GM21367 (cell line): ENCODE data around the gene PDE4D.

ENCODE experiments used
- ATAC-seq: cut with Tn5 transposase; IDR thresholded peaks from one replicate; pipeline ENCODE4 v1.9.1; 2021; ENCODE audit not compliant: unreplicated experiment

The PDE4D gene

GRCh38 chr5:59346514-59346913 is 547.0 kb downstream of the PDE4D start:
- no peak for ATAC-seq

DNA sequence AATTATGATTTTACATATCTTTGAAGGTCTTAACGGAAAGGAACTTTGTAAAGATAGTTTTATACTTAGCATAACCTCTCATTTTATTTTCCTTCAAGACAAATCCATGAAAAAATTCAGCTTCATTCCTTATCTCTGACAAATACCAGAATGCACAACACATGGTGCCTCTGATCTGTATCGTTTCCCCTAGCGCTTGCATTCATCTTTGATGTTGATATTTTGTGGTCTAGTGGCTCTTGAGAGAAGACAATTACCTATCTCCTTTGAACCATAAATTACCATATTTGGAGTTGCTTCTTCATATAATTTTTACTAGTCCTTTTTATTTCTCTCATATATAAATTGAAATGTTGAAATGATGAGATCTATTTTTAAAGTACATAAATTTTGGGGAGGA is 551.3 kb downstream of the PDE4D start:
- no peak for ATAC-seq

DNA sequence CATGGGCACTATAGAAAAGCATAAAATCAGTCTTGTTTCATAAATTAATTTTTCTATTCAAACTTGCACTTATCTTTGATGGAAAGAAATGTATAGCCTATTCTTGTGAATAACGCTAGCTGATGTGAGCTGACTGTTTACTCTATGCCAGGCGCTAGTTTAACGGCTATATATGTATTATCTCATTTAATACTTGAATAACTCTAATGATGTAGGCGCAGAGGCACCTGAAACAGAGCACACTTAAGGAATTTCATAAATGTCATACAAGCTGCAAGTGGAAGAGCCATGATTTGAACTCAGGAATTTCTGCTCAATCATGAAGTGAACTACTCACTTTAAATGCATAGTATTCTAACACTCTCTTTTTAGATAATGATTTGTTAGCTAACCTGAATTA is 551.8 kb downstream of the PDE4D start:
- ATAC-seq, result no peak

DNA sequence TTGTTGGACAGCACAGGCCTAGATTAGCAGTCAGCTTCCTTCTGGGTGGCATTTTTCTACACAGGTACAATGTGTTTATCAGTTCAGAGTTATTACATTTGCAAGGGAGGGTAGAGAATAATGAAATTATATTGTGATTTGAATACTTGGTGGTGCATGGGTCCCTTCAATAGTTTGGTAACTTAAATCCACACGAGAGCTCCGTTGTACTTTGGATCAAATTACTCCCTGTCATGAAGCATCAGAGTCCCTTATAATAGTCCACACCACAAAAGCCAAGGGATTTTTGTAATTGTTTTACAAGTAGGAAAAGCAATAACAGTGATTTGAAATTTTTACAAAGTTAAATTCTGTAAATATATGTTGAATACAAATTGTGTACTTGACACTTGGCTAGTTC is 552.4 kb downstream of the PDE4D start:
- no peak for ATAC-seq

GRCh38 chr5:59340637-59341036 is 552.9 kb downstream of the PDE4D start:
- ATAC-seq, result no peak

DNA sequence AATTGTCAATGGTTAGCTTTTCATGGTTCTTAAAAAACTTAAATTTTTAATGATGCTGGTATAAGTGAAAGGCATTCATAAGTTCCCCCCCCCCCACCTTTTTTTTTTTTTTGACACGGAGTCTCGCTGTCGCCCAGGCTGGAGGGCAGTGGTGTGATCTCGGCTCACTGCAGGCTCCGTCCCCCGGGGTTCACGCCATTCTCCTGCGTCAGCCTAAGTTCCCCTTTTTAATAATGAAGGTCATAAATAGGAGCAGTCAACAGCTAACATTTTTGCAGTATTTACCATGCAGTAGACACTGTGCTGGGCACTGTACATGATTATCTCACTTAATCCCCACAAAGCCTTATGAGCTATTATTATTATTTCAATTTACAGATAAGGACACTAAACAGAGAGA is 556.3 kb downstream of the PDE4D start:
- ATAC-seq, result no peak

- no peak for ATAC-seq
Measured at GRCh38 chr5:59335544-59335943, 558.0 kb downstream of the PDE4D start.

DNA sequence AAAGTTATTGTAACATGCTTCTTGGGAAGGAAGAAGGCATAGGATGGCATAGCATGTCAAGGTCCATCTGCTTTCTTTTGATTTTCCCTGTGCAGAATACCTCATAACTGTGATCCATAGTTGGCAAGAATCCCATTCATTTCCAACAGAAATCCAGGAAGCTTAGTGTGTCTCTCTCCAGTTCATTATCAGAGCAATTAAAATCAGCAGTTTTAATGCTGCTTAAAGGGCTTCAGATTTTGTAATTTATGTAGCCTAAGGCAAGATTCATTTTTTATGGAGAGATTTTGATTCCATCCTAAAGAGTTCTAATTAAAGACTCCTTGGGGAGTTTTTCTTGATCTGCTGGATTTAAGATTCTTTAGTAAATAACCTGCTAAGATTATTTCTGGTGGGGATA is 560.1 kb downstream of the PDE4D start:
- no peak for ATAC-seq

DNA sequence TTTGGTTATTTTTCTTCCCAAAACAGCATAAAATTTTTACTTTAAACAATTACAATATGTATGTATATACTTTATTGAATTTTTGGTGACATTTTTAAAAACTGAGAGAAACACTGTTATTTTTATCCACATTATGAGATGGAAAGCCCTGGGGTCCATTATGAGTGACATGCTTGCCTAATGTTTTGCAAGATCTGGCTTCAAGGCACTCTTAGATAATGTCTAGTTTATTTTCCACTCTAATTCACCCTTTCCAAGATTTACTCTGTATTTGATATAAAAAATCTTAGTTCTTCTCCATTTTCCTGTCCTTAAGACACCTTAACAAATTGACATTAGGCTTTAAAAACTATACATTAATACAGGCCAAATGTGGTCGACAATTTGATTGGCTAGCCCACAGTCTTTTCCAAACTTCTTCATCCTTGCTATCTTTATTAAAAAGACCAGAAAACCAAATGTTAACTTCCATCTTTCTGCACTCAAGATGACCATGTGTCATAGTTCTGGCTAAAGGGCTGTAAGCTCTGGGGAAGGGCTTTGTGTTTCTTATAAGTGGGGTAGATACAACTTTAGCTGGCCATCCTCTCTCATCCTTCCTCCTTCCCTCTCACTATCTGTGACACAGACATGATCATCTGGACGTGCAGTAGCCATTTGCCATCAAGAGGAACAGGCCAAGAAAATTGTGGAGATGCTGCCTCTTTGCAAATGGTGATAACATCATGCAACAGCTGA is 561.1 kb downstream of the PDE4D start:
- ATAC-seq, result no peak

GRCh38 chr5:59330680-59331079 is 562.8 kb downstream of the PDE4D start:
- ATAC-seq, result no peak

DNA sequence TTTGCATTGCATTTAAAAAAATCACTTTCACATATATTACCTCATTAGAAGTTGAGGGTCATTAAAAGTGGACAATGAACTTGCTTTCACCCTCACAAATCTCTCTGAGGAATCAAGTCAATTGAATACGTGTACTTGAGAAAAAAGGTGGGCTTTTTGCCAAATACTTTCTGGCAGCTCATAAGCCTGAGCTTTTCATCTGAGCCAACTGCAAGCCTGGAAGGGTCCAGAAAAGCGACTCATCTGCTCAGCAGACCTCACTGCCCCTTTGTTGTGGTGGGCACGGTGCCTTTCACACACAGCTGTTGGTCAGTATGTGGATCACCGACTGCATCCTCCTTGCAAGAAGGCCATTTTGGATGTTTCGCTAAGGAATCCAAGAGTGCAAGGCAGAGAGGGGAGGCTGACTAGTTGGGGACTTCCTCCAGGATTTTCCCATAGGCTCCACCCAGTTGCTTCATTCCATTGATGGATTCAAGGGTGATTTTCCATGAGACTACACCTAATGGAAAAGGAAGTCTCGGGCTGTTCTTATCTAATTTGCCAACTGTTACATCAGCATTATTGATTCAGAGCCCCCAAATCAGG is 564.7 kb downstream of the PDE4D start:
- no peak for ATAC-seq

- ATAC-seq, result no peak
Measured at GRCh38 chr5:59327191-59327980, 566.1 kb downstream of the PDE4D start.

DNA sequence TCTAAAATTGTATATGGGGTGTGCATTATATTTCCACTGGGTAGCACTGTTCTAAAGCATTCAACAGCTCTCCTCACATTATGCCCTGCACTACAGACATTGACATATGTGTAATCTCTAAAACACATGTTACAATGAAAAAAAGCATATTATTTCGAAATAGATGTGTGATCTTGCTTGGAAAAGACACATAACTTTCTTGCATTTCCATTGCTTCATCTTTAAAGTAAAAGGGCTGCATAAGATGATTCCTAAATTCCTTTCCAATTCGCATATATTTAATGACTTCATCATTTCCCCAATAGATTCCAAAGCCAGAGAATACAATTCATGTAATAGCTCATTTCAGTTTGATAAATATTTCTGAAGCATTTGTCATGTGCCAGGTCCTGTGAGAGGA is 566.9 kb downstream of the PDE4D start:
- ATAC-seq, result no peak

DNA sequence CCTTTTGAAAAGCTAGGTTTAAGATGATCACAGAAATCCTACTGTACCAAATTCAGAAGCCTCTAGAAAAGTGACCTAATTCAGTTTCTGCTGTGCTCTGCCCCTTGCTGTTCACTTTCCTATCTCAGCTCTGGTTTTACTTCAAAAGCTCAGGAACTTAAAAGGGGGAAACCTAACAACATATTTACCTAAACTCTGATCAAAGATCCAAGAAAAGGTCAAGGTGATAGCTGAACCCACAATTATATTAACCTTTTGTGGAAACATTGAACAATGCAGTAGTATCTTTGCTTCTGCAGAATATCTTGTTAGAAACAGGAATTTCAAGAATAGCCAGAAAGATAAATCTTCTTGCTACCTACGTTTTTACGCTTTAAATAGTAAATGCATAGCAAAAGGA is 568.5 kb downstream of the PDE4D start:
- no peak for ATAC-seq

- no peak for ATAC-seq
Measured at GRCh38 chr5:59322894-59323293, 570.6 kb downstream of the PDE4D start.

DNA sequence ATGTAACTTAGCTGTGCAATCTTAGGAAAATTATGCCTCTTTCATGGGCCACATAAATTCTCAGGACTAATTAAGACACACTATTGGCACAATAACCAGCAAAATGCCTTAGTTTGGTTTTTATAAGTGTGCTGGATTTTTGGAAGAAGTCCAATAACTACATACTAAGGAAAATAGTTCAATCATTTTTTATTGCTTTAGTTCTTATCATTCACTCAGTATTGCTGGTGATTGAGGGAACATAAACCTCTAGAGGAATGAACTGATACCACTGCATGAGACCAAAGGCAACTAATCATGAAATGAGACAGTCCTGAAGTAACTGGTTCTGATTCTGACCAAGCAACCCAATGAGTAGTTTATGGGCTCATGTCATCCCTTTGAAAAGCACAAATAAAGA is 571.5 kb downstream of the PDE4D start:
- no peak for ATAC-seq

DNA sequence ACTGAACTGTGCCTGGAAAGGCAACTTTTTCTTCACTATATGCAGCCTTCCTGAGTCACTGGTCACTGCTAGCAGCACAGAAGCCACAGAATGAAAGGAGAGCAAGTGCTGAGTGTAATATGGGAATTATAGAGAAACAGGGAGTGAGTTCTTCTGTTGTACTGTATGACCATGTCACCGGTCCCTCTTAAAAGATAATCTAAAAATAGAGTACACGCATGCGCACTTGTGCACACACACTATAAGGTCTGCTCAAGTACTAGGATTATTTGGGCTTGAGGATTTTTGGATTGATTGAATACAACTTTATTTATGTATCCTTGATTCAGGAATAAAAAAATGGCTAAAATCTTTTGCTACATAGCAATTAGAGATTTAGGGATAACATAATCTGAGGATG is 571.9 kb downstream of the PDE4D start:
- no peak for ATAC-seq

GRCh38 chr5:59320420-59320819 is 573.1 kb downstream of the PDE4D start:
- no peak for ATAC-seq

GRCh38 chr5:59319250-59319649 is 574.3 kb downstream of the PDE4D start:
- ATAC-seq, result no peak

GRCh38 chr5:59317774-59318205 is 575.7 kb downstream of the PDE4D start:
- no peak for ATAC-seq

GRCh38 chr5:59317023-59317773 is 576.3 kb downstream of the PDE4D start:
- no peak for ATAC-seq
